HG03457 (cell line): ENCODE results near the gene FLNA.

Experiments used
- ATAC-seq: cut with Tn5 transposase; IDR thresholded peaks from one replicate; pipeline ENCODE4 v1.9.1; 2021; ENCODE audit warnings: moderate number of reproducible peaks; ENCODE audit not compliant: unreplicated experiment

The FLNA gene

GRCh38 chrX:154360155-154360713 lies 14.2 kb downstream of the FLNA start:
- no peak for ATAC-seq

- no peak for ATAC-seq
Measured at GRCh38 chrX:154359362-154360154, 14.9 kb downstream of the FLNA start.

GRCh38 chrX:154358829-154359228 lies 15.6 kb downstream of the FLNA start:
- no peak for ATAC-seq

GRCh38 chrX:154358011-154358410 lies 16.4 kb downstream of the FLNA start:
- no peak for ATAC-seq

GRCh38 chrX:154357205-154357604 lies 17.2 kb downstream of the FLNA start:
- ATAC-seq = no peak

DNA sequence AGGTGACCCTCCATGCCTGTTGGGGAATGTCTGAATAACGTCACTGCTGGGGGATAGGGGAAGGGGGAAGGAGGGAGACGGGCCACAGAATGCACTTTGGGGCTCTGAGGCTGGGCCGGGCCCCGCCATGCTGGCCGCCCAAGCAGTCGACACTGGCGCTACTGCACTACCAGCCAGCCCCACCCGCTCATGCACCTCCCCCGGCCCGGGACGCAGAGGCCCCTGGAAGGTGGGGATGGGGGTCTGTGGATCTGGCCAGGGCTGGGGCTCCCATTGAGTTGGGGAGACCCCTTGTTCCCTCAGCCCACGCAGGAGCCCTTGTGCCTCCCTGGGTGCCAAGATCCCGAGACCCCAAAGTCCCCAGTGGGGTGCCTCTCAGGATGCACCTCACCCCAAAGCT lies 17.8 kb downstream of the FLNA start:
- no peak for ATAC-seq

DNA sequence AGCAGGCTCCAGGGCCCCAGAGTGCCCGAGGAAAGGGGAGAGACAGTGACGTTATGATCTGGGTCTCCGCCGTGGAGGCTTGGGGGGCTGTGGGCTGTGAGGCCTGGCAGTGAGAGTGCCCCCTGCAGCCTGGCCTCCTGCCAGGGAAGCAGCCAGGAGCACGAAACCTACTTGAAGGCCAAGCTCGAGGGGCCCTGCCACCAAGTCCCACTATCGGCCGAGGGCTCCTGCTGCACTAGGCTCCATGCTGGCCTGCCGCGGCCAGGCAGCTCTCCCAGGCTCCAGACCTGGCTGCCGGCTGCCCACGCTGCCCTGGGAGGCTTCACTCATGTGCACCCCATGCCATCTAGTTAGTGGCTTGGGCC lies 18.7 kb downstream of the FLNA start:
- no peak for ATAC-seq

DNA sequence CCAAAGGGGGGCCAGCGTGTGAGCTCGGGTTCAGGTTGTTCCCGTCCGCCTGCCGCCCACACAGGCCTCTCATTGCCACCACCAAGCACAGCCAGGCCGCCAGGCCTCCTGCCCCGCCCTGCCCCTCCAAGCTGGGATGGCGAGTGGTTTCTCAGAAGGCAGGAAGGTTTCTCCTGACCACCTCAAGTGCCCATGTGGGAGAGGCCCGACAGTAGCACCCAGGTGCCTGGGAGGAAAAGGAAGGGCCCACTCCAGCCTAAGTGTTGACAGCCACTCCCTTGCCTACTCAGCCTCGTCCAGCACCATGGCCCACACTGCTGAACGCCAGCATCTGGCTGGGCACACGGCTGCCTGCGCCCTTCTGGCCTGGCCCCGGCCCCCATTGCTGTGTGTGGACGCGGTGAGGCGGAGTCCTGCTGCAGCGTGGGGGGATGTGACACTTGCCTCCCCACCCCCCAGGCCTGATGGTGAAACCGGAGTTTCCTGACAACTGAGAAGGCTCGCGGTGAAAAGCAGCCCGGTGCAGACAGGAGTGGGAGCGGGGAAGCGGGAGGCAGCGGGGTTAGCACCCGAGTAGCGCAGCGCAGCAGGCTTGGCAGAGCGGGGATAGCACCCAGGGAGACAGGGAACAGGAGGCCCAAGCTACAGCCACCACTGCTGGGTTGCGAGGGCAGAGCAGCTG lies 19.2 kb downstream of the FLNA start:
- no peak for ATAC-seq

- no peak for ATAC-seq
Measured at GRCh38 chrX:154354516-154354915, 19.9 kb downstream of the FLNA start.

- ATAC-seq = no peak
Measured at GRCh38 chrX:154354013-154354412, 20.4 kb downstream of the FLNA start.

DNA sequence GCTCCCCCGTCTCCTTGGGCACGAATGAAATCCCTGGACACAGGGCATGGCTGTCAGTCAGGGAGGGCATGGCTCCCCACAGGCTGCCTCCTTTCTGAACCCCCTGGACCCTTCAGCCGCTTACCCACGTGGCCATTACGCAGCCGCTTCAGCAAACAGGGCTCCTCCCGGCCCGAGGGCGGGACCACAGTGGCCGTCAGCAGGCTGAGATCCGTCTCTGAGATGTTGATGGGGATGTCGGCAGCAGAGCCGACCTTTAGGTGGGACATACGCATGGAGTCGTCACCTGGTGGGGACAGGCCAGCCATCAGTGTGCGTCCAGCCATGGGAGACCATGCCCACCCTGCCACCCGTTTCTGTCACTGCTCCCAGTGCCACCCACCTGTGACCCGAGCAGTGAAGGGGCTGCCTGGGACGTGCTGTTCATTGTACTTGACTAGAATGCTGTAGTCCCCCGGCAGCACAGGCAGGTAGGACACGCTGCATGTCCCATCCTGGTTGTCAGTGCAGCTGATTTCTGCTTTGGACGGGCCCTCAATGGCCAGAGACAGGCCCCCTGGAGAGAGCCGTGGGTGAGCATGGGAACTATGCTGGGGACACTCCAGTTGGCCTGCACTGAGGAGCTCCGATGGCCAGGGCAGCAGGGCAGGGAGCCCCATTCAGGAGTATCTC lies 21.1 kb downstream of the FLNA start:
- ATAC-seq = no peak

GRCh38 chrX:154352466-154352865 lies 22.0 kb downstream of the FLNA start:
- no peak for ATAC-seq

DNA sequence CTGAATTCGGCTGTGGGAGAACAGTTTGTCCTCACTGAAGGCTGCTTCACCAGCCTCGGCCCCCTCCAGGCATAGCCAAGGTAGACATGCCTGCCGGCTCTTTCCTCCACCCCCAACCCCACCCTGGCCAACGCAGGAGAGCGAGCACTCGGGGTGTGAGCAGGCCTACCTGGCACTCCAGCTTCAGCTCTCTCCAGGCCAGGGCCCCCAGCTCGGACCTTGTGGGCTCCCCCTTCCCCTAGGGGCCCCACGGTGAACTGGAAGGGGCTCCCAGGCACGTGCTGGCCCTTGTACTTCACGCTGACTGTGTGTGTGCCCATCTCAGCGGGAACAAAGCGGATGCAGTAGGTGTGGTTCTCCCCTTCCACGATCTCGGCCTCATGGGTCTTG lies 22.4 kb downstream of the FLNA start:
- no peak for ATAC-seq

DNA sequence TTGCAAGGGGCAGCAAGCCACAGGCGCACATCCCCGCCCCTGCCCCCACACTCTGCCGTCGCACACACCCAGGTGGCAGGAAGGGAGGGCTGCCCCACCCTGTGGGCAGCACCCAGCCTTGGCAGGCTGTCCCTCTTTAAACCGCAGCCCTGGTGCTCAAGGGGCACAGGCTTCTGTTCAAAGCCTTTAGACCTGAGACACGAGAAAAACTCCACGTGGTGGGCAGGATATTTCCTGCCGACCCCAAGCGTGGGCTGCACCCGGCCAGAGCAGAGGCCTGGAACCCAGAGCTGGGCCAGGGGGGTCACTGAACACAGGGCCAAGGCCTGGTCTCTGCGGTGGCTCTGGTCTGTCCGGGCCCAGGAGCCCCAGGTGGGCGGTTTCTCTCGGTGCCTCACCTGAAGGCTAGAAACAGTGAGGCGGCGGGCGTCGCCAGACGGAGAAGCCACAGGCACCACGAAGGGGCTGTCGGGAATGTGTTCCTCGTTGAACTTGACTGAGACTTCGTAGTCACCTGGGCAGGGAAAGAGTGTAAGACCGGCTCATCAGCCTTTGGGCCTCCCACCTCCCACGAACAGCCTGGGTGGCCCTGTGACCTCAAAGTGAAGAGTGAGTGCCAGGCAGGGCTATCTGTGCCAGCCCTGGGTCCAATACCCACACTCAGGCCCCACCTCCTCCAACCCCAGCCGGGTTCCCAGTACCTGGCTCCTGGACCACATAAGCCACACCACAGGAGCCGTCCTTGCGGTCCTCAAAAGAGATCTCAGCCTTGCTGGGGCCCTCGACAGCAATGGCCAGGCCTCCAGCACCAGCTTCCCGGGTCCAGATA lies 23.0 kb downstream of the FLNA start:
- no peak for ATAC-seq

DNA sequence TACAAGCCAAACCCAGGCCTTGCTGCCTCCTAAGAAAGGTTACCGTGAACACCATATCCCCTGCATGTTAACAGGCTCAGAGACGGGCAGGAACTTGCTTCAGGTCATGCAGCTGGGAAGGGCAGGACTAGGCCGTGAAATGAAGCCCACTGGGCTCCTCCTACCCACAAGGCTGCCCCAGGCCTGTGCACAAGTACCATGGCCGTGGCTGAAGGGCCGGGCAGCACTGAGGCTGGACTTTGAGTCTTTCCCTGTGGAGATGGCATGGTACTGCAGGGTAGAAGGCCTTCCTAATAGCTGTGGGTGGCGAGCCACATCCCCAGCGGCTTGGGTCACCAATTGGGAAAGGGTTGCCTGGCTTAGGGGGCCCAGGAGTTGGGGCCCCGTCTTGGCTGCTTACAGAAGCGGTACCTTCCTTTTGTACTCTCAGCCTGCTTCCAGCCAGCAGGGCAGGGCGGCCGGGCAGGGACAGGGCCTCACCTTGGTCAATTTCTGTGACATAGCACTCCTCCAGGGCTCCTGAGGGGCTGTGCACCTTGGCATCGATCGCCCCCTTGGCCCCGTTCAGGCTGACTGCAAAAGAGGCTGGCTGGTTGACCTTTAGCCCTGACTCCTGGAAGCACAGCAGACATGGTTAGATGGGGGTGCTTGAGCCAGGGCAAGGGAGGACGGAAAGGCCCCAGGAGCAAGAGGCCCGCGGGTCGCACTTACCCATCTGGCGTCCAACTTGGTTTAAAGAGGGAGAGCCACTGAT lies 23.8 kb downstream of the FLNA start:
- no peak for ATAC-seq

GRCh38 chrX:154349979-154350378 lies 24.5 kb downstream of the FLNA start:
- no peak for ATAC-seq

GRCh38 chrX:154349359-154349935 lies 25.0 kb downstream of the FLNA start:
- no peak for ATAC-seq

- ATAC-seq = no peak
Measured at GRCh38 chrX:154348646-154349358, 25.6 kb downstream of the FLNA start.

- ATAC-seq = no peak
Measured at GRCh38 chrX:154348114-154348531, 26.3 kb downstream of the FLNA start.
